K562 (cell line): ENCODE measurements around the gene HBG1. TPM values are rescaled to one million over a fixed set of nuclear protein-coding genes. Genes with fewer than 3 reads are reported as not detected.

Experiments used
- ATAC-seq: fragments of 200-7000 bp; cut with Tn5 transposase; 3 replicates; pipeline ENCODE4 v1.9.1; 2020; ENCODE audit warnings: moderate library complexity
- BruUV-seq: library from RNA; stranded (reverse); fragments of 400-500 nt; replicated peaks from 2 replicates; lab custom pipeline; 2021; lab: Mats Ljungman, UMichigan
- CTCF ChIA-PET: fragments of 300-600 bp; formaldehyde crosslinking; extraction: SDS; loops from one replicate; lab custom pipeline; 2021; ENCODE audit warnings: low intra/inter-chr PET ratio; lab: Yijun Ruan, JAX
- POLR2A ChIA-PET: fragments of 300-600, 350-650 bp; sonication (Branson Sonifier 250); formaldehyde crosslinking; extraction: SDS; loops from one replicate; lab custom pipeline; 2021; ENCODE audit warnings: antibody characterized with exemption, inconsistent platforms; lab: Yijun Ruan, JAX
- DNase-seq, 4 experiments: peaks; one replicate each; pipeline versions ENCODE4 v3.0.0 to v3.0.0-alpha.2; 2011 to 2018; ENCODE audit warnings: low spot score in 3 of 4, mixed read lengths in 3 of 4; ENCODE audit errors: extremely low read depth in 1 of 4
- FAIRE-seq: peaks from 2 replicates; lab custom pipeline; 2011; peaks lifted over from hg19 to GRCh38; lab: Jason Lieb, UNC
- H2AFZ ChIP-seq: 2 replicates; pipeline ENCODE4 v1.6.0; 2011; ENCODE audit warnings: low read depth, low read length, control low read depth, inconsistent platforms
- H3K27ac ChIP-seq: fragments of 200-600 bp; 3 replicates; pipeline ENCODE4 v1.8.0; 2011; ENCODE audit warnings: low read depth, mild to moderate bottlenecking, control low read depth, inconsistent platforms, low read length, moderate library complexity, mixed read lengths; ENCODE audit errors: extremely low read depth
- H3K27me3 ChIP-seq, 2 experiments: fragments of 300-600 bp in 1 of 2; 2 replicates in 1 of 2; 3 replicates in 1 of 2; pipeline versions ENCODE4 v1.6.0 to v1.8.0; 2011; ENCODE audit warnings: inconsistent platforms in 2 of 2, low read length in 2 of 2, mild to moderate bottlenecking in 1 of 2, mixed read lengths in 1 of 2, moderate library complexity in 1 of 2; ENCODE audit not compliant: control insufficient read depth in 2 of 2, insufficient read depth in 2 of 2
- H3K36me3 ChIP-seq: fragments of 300-600 bp; 3 replicates; pipeline ENCODE4 v1.8.0; 2011; ENCODE audit warnings: mild to moderate bottlenecking, low read length, inconsistent platforms; ENCODE audit not compliant: control insufficient read depth, insufficient read depth
- H3K4me1 ChIP-seq, 2 experiments: fragments of 200-600 bp in 1 of 2; replicated peaks in 1 of 2; 2 replicates in 1 of 2; 3 replicates in 1 of 2; pipeline versions ENCODE4 v1.5.1 to v1.8.0; 2011; ENCODE audit warnings: inconsistent platforms in 2 of 2, low read length in 2 of 2, mild to moderate bottlenecking in 1 of 2, mixed read lengths in 1 of 2, moderate library complexity in 1 of 2; ENCODE audit not compliant: control insufficient read depth in 2 of 2, insufficient read depth in 2 of 2
- H3K4me2 ChIP-seq: 2 replicates; pipeline ENCODE4 v1.6.1; 2011; ENCODE audit warnings: low read length, control low read depth, inconsistent platforms, mixed read lengths; ENCODE audit not compliant: insufficient read depth
- H3K4me3 ChIP-seq: fragments of 200-600 bp; sonication (generic), shearing (Covaris generic); 2 replicates; pipeline ENCODE4 v1.5.1; 2016; ENCODE audit warnings: control low read depth, inconsistent platforms
- H3K79me2 ChIP-seq: fragments of 200-600 bp; 3 replicates; pipeline ENCODE4 v1.8.0; 2011; ENCODE audit warnings: low read length, inconsistent platforms; ENCODE audit not compliant: control insufficient read depth, insufficient read depth
- H3K9ac ChIP-seq, 2 experiments: 2 replicates each; pipeline versions ENCODE4 v1.6.0 to v1.6.1; 2011; ENCODE audit warnings: low read depth in 2 of 2, low read length in 2 of 2, control low read depth in 1 of 2, inconsistent platforms in 1 of 2, mild to moderate bottlenecking in 1 of 2, mixed read lengths in 1 of 2; ENCODE audit not compliant: insufficient read depth in 1 of 2
- H3K9me1 ChIP-seq: one replicate; pipeline ENCODE4 v1.6.0; 2011; ENCODE audit warnings: inconsistent platforms, mild to moderate bottlenecking, low read length, moderate library complexity; ENCODE audit not compliant: control insufficient read depth, insufficient read depth
- H3K9me3 ChIP-seq: replicated peaks from 2 replicates; pipeline ENCODE4 v1.5.1; 2011; ENCODE audit warnings: low read depth, low read length, inconsistent platforms; ENCODE audit not compliant: control insufficient read depth, insufficient read depth
- H4K20me1 ChIP-seq: replicated peaks from 2 replicates; pipeline ENCODE4 v1.6.1; 2011; ENCODE audit warnings: low read length, inconsistent platforms, mixed read lengths; ENCODE audit not compliant: control insufficient read depth, insufficient read depth
- ESRRB ChIP-seq: fragments of 250-450 bp; sonication (Bioruptor Pico); IDR thresholded peaks from 2 replicates; pipeline ENCODE4 v1.5.0; 2020; ENCODE audit warnings: mild to moderate bottlenecking, moderate library complexity, borderline replicate concordance
- ILK ChIP-seq: fragments of 450-650 bp; IDR thresholded peaks from 2 replicates; pipeline ENCODE4 v1.6.1; 2016; ENCODE audit warnings: missing genetic modification characterization, low read depth, mild to moderate bottlenecking, missing compliant biosample characterization, moderate library complexity, borderline replicate concordance
- KAT7 ChIP-seq: sonication (generic); formaldehyde crosslinking; IDR thresholded peaks from 2 replicates; pipeline ENCODE4 v1.8.0; 2022; ENCODE audit warnings: missing genetic modification reagents, mild to moderate bottlenecking, borderline replicate concordance
- PRMT5 ChIP-seq: sonication (generic); formaldehyde crosslinking; IDR thresholded peaks from 2 replicates; pipeline ENCODE4 v1.5.0; 2020; ENCODE audit warnings: missing genetic modification reagents
- RCOR1 ChIP-seq, 2 experiments: IDR thresholded peaks; 2 replicates each; pipeline ENCODE4 v1.6.1; 2012; ENCODE audit warnings: low read depth in 2 of 2, low read length in 2 of 2, borderline replicate concordance in 1 of 2, improper control_type of control experiment in 1 of 2
- U2AF2 ChIP-seq: fragments of 200-400 bp; formaldehyde crosslinking; optimal IDR thresholded peaks from 2 replicates; pipeline ENCODE3; 2017; ENCODE audit warnings: low read depth, mild to moderate bottlenecking, low read length
- ZC3H11A ChIP-seq: IDR thresholded peaks from 2 replicates; pipeline ENCODE4 v1.6.1; 2012; ENCODE audit warnings: low read depth, low read length, improper control_type of control experiment
- ZNF445 ChIP-seq: fragments of 250-450 bp; sonication (Bioruptor Pico); IDR thresholded peaks from 2 replicates; pipeline ENCODE4 v1.4.0; 2020; ENCODE audit warnings: low read depth, mild to moderate bottlenecking, moderate library complexity
- ZNF707 ChIP-seq: fragments of 250-450 bp; sonication (Bioruptor Pico); conservative IDR thresholded peaks from 2 replicates; pipeline ENCODE4 v1.8.0; 2022; ENCODE audit warnings: inconsistent platforms, mild to moderate bottlenecking, moderate library complexity
- WGBS: fragments of 100-300 bp; shearing (Covaris generic); methylation state at CpG from one replicate; pipeline ENCODE4 v1.1.6; 2016; ENCODE audit warnings: low coverage, mixed read lengths; ENCODE audit not compliant: insufficient coverage; ENCODE audit errors: missing lambda C conversion rate; 5-methylcytosine and 5-hydroxymethylcytosine counted together
- in situ Hi-C: fragments of 300-500 bp; cut with MboI; formaldehyde crosslinking; loops from 4 replicates; pipeline ENCODE4 v1.15.0; 2018; ENCODE audit warnings: inconsistent platforms, mixed read lengths
- intact Hi-C: fragments of 100-400 bp; cut with micrococcal nuclease; formaldehyde crosslinking; loops from 2 replicates; pipeline ENCODE4 v1.14.2; 2022
- polyA plus RNA-seq, 8 experiments: library from polyadenylated mRNA; depleted of rRNA in 4 of 8; stranded (reverse) in 5 of 8; unstranded in 3 of 8; fragments of >200 nt; fragmentation: Nextera tagmentation in 2 of 8; fragmentation: Illumina TruSeq in 1 of 8; extraction: Ambion mirVana in 2 of 8; extraction: Trizol in 1 of 8; gene quantifications; 2 replicates each; pipeline versions ENCODE4 v1.2.1 to v1.2.3, GENCODE V29; 2011 to 2014; ENCODE audit warnings: inconsistent platforms in 1 of 8, missing spikeins in 1 of 8
- total RNA-seq, 7 experiments: library from RNA; depleted of rRNA in 6 of 7; stranded (reverse); fragments of >200 nt in 6 of 7; fragmentation: Illumina TruSeq in 2 of 7; extraction: Trizol in 2 of 7; gene quantifications; 2 replicates each; pipeline versions ENCODE4 v1.2.1 to v1.2.3, GENCODE V29; 2011 to 2021; ENCODE audit warnings: low replicate concordance in 1 of 7
- TF ChIP-seq, protein P1 (sequence below): sonication (generic); formaldehyde crosslinking; IDR thresholded peaks from 2 replicates; pipeline ENCODE4 v1.8.0; 2022; ENCODE audit warnings: mild to moderate bottlenecking, missing genetic modification reagents
- TF ChIP-seq, protein P2 (sequence below), 2 experiments: fragments of 450-650 bp; conservative IDR thresholded peaks; 2 replicates each; pipeline ENCODE4 v1.6.1; 2017; ENCODE audit warnings: mild to moderate bottlenecking in 2 of 2, moderate library complexity in 2 of 2
- TF ChIP-seq, protein P3 (sequence below), 3 experiments: fragments of 200-800 bp in 1 of 3; sonication (Bioruptor generic) in 1 of 3; sonication (generic) in 1 of 3; formaldehyde crosslinking in 1 of 3; IDR thresholded peaks; 2 replicates each; pipeline versions ENCODE4 v1.6.1 to v1.8.0; 2016 to 2022; ENCODE audit warnings: mild to moderate bottlenecking in 2 of 3, missing compliant biosample characterization in 2 of 3, missing genetic modification characterization in 2 of 3, missing genetic modification reagents in 1 of 3
- TF ChIP-seq, protein P4 (sequence below): fragments of 200-400 bp; formaldehyde crosslinking; IDR thresholded peaks from 2 replicates; pipeline ENCODE4 v1.6.1; 2017; ENCODE audit warnings: mild to moderate bottlenecking, low read depth, low read length, moderate library complexity

Gene HBG1
- total and polyA plus RNA-seq, 9 of the 15 experiments (the other 6 are each of a cell fraction or from before 2014, with no cell fraction given), result 1,066 to 16,338 (median 4,898) TPM

DNA sequence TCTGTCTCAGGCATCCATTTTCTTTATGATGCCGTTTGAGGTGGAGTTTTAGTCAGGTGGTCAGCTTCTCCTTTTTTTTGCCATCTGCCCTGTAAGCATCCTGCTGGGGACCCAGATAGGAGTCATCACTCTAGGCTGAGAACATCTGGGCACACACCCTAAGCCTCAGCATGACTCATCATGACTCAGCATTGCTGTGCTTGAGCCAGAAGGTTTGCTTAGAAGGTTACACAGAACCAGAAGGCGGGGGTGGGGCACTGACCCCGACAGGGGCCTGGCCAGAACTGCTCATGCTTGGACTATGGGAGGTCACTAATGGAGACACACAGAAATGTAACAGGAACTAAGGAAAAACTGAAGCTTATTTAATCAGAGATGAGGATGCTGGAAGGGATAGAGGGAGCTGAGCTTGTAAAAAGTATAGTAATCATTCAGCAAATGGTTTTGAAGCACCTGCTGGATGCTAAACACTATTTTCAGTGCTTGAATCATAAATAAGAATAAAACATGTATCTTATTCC, 31.0 kb upstream of the HBG1 start:
- peak; percentile 86 for ATAC-seq
- Histone ChIP-seq H2AFZ (no peak overlapping the region), H3K9me1 (no peaks in the 10 kb centered on the region), H4K20me1 (no peaks in the 10 kb centered on the region), H3K4me2 (peak overlapping the region; percentile 27; the same call in 1 of the 2 replicates), H3K9me3 (no peaks in the 10 kb centered on the region), H3K27ac (peak overlapping the region; percentile 87), H3K4me3 (no peak overlapping the region), H3K27me3 (no peaks in the 10 kb centered on the region), H3K36me3 (peaks cover 55% of the 10 kb centered on the region), H3K79me2 (peaks cover 82% of the 10 kb centered on the region), H3K4me1 (peaks cover 29 to 86% of the 10 kb centered on the region in 2 experiments), H3K9ac (peak overlapping the region in 1 of 2 experiments; percentile 7; a peak in 1 of 4 replicates)
- intact Hi-C loops (loop anchor here (10.0 kb wide), 2 partner anchors 224 to 314 kb away; partner anchors contain the start of genes TRIM6 and UBQLN3), in situ Hi-C loops (no loop called here)
- DNase-seq, result peak; percentile 91 to 100 (median 94)
- ChIA-PET CTCF (no interaction called here), POLR2A (interaction anchor here (0.6 to 7.3 kb wide), 12 partner anchors 9 to 334 kb away, joined by 3 to 55 read pairs (median 4); partner anchors contain the start of genes HBE1 and HBG1)
- no TSS peak for BruUV-seq
- WGBS, result 0% methylated on average over 3 of the region's 3 CpGs
- FAIRE-seq, result peak; percentile 97
- 0 out of 2 replicates have a peak, but pooled peaks have one; percentile 21 for TF ChIP-seq ZNF707 (CRISPR knock-in tag)
- no peak for TF ChIP-seq PRMT5 (CRISPR knock-in tag)
- TF ChIP-seq RCOR1 (IDR thresholded peaks at IDR 0.05; ENCODE audit: borderline replicate concordance in 1 of 2, low read depth in 2 of 2, low read length in 2 of 2), result peak; percentile 85 to 98; a peak in 3 of 4 replicates
- TF ChIP-seq U2AF2, result no peak
- TF ChIP-seq KAT7, result no peak
- 0 out of 2 replicates have a peak, but pooled peaks have one; percentile 66 for TF ChIP-seq ZNF445 (CRISPR knock-in tag)
- TF ChIP-seq ZC3H11A, result no peak; the same call in 1 of the 2 replicates
- no peak for TF ChIP-seq ESRRB (CRISPR knock-in tag)
- TF ChIP-seq, protein P1, sequence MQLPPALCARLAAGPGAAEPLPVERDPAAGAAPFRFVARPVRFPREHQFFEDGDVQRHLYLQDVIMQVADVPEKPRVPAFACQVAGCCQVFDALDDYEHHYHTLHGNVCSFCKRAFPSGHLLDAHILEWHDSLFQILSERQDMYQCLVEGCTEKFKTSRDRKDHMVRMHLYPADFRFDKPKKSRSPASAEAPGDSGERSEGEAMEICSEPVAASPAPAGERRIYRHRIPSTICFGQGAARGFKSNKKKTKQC, result no peak
- TF ChIP-seq, protein P2, sequence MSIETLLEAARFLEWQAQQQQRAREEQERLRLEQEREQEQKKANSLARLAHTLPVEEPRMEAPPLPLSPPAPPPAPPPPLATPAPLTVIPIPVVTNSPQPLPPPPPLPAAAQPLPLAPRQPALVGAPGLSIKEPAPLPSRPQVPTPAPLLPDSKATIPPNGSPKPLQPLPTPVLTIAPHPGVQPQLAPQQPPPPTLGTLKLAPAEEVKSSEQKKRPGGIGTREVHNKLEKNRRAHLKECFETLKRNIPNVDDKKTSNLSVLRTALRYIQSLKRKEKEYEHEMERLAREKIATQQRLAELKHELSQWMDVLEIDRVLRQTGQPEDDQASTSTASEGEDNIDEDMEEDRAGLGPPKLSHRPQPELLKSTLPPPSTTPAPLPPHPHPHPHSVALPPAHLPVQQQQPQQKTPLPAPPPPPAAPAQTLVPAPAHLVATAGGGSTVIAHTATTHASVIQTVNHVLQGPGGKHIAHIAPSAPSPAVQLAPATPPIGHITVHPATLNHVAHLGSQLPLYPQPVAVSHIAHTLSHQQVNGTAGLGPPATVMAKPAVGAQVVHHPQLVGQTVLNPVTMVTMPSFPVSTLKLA (conservative IDR thresholded peaks at IDR 0.05), result peak; percentile 69 to 85
- TF ChIP-seq, protein P3, sequence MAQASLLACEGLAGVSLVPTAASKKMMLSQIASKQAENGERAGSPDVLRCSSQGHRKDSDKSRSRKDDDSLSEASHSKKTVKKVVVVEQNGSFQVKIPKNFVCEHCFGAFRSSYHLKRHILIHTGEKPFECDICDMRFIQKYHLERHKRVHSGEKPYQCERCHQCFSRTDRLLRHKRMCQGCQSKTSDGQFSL (CRISPR knock-in tag; IDR thresholded peaks at IDR 0.05), result no peak
- TF ChIP-seq, protein P3 (tag; IDR thresholded peaks at IDR 0.05), result no peak
- no peak for TF ChIP-seq ILK (tag)
- TF ChIP-seq, protein P4, sequence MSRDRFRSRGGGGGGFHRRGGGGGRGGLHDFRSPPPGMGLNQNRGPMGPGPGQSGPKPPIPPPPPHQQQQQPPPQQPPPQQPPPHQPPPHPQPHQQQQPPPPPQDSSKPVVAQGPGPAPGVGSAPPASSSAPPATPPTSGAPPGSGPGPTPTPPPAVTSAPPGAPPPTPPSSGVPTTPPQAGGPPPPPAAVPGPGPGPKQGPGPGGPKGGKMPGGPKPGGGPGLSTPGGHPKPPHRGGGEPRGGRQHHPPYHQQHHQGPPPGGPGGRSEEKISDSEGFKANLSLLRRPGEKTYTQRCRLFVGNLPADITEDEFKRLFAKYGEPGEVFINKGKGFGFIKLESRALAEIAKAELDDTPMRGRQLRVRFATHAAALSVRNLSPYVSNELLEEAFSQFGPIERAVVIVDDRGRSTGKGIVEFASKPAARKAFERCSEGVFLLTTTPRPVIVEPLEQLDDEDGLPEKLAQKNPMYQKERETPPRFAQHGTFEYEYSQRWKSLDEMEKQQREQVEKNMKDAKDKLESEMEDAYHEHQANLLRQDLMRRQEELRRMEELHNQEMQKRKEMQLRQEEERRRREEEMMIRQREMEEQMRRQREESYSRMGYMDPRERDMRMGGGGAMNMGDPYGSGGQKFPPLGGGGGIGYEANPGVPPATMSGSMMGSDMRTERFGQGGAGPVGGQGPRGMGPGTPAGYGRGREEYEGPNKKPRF, result no peak
